ENCODE data around the gene TUSC2.

TUSC2 gene

GRCh38 chr3:50358355-50358910, 30.4 kb upstream of the TUSC2 start:
- Histone ChIP-seq H3K27ac (ENCODE audit: low read length) (no peak overlapping the region), H3K4me3 (ENCODE audit: low read length) (peak overlapping the region; percentile 91), H3K9me2 (replicated peaks; ENCODE audit: insufficient read depth, low read length) (no peaks in the 10 kb centered on the region), H3F3A (ENCODE audit: insufficient read depth, low read length) (no peaks in the 10 kb centered on the region), H2AFZ (ENCODE audit: low read length) (no peak overlapping the region), H3K4me1 (ENCODE audit: low read length) (peaks cover 29% of the 10 kb centered on the region), H3K36me3 (replicated peaks; ENCODE audit: insufficient read depth, low read length) (peaks cover 11% of the 10 kb centered on the region; the same call in 1 of the 2 replicates), H4K20me1 (ENCODE audit: insufficient read depth, low read length) (no peaks in the 10 kb centered on the region), H3K9me3 (replicated peaks; ENCODE audit: insufficient read depth, low read length) (no peaks in the 10 kb centered on the region), H3K27me3 (replicated peaks; ENCODE audit: insufficient read depth, low read length) (no peaks in the 10 kb centered on the region), H3K79me2 (ENCODE audit: low read length) (peaks cover 57% of the 10 kb centered on the region), H3K4me2 (ENCODE audit: low read depth, low read length) (peak overlapping the region; percentile 87), H3K9ac (ENCODE audit: low read length) (peak overlapping the region; percentile 90)
- TF ChIP-seq EZH2 (optimal IDR thresholded peaks at IDR 0.05; ENCODE audit: low read depth, low read length): no peak
- no peak for TF ChIP-seq CTCF (IDR thresholded peaks at IDR 0.05; ENCODE audit: low read length)
- no peak for TF ChIP-seq EZH2phosphoT487 (IDR thresholded peaks at IDR 0.05; ENCODE audit: low read length)
- DNase-seq: no peak

GRCh38 chr3:50357481-50357880, 29.5 kb upstream of the TUSC2 start:
- Histone ChIP-seq H3K79me2 (ENCODE audit: low read length) (peaks cover 65% of the 10 kb centered on the region), H3K4me3 (ENCODE audit: low read length) (peak overlapping the region; percentile 91), H3K9ac (ENCODE audit: low read length) (peak overlapping the region; percentile 90; the same call in 1 of the 2 replicates), H3K4me2 (ENCODE audit: low read depth, low read length) (peak overlapping the region; percentile 87), H3K9me3 (replicated peaks; ENCODE audit: insufficient read depth, low read length) (no peaks in the 10 kb centered on the region), H4K20me1 (ENCODE audit: insufficient read depth, low read length) (no peaks in the 10 kb centered on the region), H3K27ac (ENCODE audit: low read length) (no peak overlapping the region), H3K4me1 (ENCODE audit: low read length) (peaks cover 29% of the 10 kb centered on the region), H2AFZ (ENCODE audit: low read length) (no peak overlapping the region), H3K27me3 (replicated peaks; ENCODE audit: insufficient read depth, low read length) (no peaks in the 10 kb centered on the region), H3K36me3 (replicated peaks; ENCODE audit: insufficient read depth, low read length) (peaks cover 11% of the 10 kb centered on the region; the same call in 1 of the 2 replicates), H3K9me2 (replicated peaks; ENCODE audit: insufficient read depth, low read length) (no peaks in the 10 kb centered on the region), H3F3A (ENCODE audit: insufficient read depth, low read length) (0 out of 2 replicates have a peak, but pooled peaks cover 6% of the 10 kb centered on the region)
- TF ChIP-seq CTCF (IDR thresholded peaks at IDR 0.05; ENCODE audit: low read length) (no peak), EZH2 (optimal IDR thresholded peaks at IDR 0.05; ENCODE audit: low read depth, low read length) (no peak), EZH2phosphoT487 (IDR thresholded peaks at IDR 0.05; ENCODE audit: low read length) (no peak)
- no peak for DNase-seq

GRCh38 chr3:50356553-50356952, 28.5 kb upstream of the TUSC2 start:
- Histone ChIP-seq H3K36me3 (replicated peaks; ENCODE audit: insufficient read depth, low read length) (peaks cover 11% of the 10 kb centered on the region; the same call in 1 of the 2 replicates), H3K27ac (ENCODE audit: low read length) (no peak overlapping the region), H2AFZ (ENCODE audit: low read length) (no peak overlapping the region), H3K9me2 (replicated peaks; ENCODE audit: insufficient read depth, low read length) (no peaks in the 10 kb centered on the region), H3K4me3 (ENCODE audit: low read length) (peak overlapping the region; percentile 91; the same call in 1 of the 2 replicates), H3K27me3 (replicated peaks; ENCODE audit: insufficient read depth, low read length) (no peaks in the 10 kb centered on the region), H3K9me3 (replicated peaks; ENCODE audit: insufficient read depth, low read length) (no peaks in the 10 kb centered on the region), H4K20me1 (ENCODE audit: insufficient read depth, low read length) (no peaks in the 10 kb centered on the region), H3K4me2 (ENCODE audit: low read depth, low read length) (peak overlapping the region; percentile 87), H3F3A (ENCODE audit: insufficient read depth, low read length) (0 out of 2 replicates have a peak, but pooled peaks cover 6% of the 10 kb centered on the region), H3K4me1 (ENCODE audit: low read length) (peaks cover 32% of the 10 kb centered on the region), H3K79me2 (ENCODE audit: low read length) (peaks cover 70% of the 10 kb centered on the region), H3K9ac (ENCODE audit: low read length) (no peak overlapping the region; the same call in 1 of the 2 replicates)
- DNase-seq: no peak
- TF ChIP-seq CTCF (IDR thresholded peaks at IDR 0.05; ENCODE audit: low read length): no peak
- no peak for TF ChIP-seq EZH2 (optimal IDR thresholded peaks at IDR 0.05; ENCODE audit: low read depth, low read length)
- no peak for TF ChIP-seq EZH2phosphoT487 (IDR thresholded peaks at IDR 0.05; ENCODE audit: low read length)

Measured in MM.1S (cell line).